Astrocyte of the spinal cord (primary cell): Measurements from ENCODE around the gene MALL.
A peak's percentile ranks its signal among the peaks of the same experiment; 100 is the strongest.

Experiments
- DNase-seq: peaks from one replicate; pipeline ENCODE4 v3.0.0; 2011; ENCODE audit warnings: low read depth, low spot score
- H3K4me3 ChIP-seq: 2 replicates; pipeline ENCODE4 v1.5.1; 2011; ENCODE audit warnings: low read depth, mild to moderate bottlenecking, low read length, moderate library complexity
- CTCF ChIP-seq: IDR thresholded peaks from 2 replicates; pipeline ENCODE4 v1.5.1; 2012; ENCODE audit warnings: low read depth, mild to moderate bottlenecking, low read length, inconsistent platforms
- in situ Hi-C: cut with HindIII; loops from 2 replicates; pipeline ENCODE4 v1.10.0; 2017; ENCODE audit warnings: low sequenced_read_pairs

Gene MALL

GRCh38 chr2:110130757-110131156 lies 15.1 kb upstream of the MALL start:
- H3K4me3 ChIP-seq = no peak overlapping the region
- no peak for DNase-seq
- TF ChIP-seq CTCF = no peak
- in situ Hi-C loops = no loop called here

DNA sequence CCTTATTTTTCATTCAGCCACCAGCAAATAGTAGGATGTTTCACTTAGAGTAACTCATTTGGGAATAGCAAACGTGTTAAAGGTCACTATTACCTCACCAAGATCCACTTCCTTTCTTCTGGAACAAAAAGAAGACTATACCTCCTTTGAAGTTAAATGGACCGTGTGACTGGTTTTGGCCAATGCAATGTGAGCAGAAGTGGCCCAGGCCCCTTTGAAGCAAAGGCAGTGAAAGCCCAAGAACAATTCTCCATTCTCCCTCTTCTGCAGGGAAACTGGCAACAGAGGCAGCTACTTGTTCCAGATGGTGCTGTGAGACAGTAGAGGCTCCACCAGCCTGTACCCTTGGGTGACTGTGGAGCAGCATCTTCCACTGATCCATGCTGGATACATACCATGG lies 11.3 kb upstream of the MALL start:
- no peak for DNase-seq
- TF ChIP-seq CTCF = no peak
- in situ Hi-C loops = no loop called here
- H3K4me3 ChIP-seq = no peak overlapping the region

- in situ Hi-C loops = no loop called here
- peak; percentile 15 for DNase-seq
- TF ChIP-seq CTCF = no peak
- H3K4me3 ChIP-seq = no peak overlapping the region
Measured at GRCh38 chr2:110126086-110126773, 10.6 kb upstream of the MALL start.

DNA sequence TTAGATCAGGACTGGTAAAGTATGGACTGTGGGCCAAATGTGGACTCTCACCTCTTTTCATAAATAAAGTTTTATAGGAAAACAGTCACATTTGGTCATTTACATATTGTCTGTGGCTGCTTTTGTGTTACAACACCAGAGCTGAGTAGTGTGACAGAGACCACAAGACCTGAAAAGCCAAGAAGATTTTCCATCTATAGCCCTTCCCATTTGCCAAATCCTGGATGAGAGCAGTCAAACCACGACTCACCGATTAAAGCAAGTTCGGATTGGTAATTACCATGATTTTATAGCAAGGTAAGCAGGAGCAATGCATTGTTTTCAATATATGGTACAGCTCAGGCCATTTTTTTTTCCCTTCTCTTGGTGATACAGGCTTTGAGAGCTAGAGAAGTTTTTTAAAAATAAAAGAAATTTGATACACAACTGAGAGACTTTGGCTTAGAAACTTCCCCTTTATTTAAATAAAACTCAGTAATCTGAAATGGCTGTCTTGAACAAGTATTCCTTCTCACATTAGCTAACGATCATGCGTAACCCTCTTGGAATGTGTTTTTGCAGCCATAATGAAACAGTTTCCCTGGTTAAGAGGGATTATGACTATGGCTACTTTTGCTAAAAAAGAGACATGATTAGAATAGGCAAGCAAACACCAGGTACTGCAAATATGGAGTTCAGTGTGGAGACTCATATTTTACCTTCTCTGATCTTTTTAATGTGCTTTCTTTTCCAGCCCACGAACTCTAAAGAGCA lies 9.5 kb upstream of the MALL start:
- in situ Hi-C loops = no loop called here
- no peak for TF ChIP-seq CTCF
- H3K4me3 ChIP-seq = no peak overlapping the region
- peak; percentile 54 for DNase-seq

GRCh38 chr2:110124038-110124825 lies 8.6 kb upstream of the MALL start:
- TF ChIP-seq CTCF = no peak
- H3K4me3 ChIP-seq = no peak overlapping the region
- no peak for DNase-seq
- in situ Hi-C loops = no loop called here

DNA sequence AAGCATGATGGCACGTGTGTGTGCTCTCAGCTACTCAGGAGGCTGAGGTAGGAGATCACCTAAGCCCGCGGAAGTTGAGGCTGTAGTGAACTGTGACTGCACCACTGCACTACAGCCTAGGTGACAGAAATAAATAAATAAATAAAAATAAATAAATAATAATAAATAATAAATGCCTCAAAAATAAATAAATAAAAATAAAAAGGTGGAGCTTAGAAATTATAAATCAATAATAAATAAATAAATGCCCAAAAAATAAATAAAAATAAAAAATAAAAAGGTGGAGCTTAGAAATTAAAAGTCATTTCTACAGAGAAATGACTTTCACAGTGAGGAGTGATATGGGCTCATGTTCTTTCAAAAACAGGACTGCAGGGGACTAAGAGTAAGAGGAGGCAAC lies 6.0 kb upstream of the MALL start:
- no peak for DNase-seq
- no peak for TF ChIP-seq CTCF
- in situ Hi-C loops = no loop called here
- no peak overlapping the region for H3K4me3 ChIP-seq
